B cell (primary cell): Measurements from ENCODE around the gene TIMM21. TPM values are rescaled to one million over a fixed set of nuclear protein-coding genes. Genes with fewer than 3 reads are reported as not detected.
A peak's percentile ranks its signal among the peaks of the same experiment; 100 is the strongest.

Experiments
- ATAC-seq: fragments of 200-7000 bp; cut with Tn5 transposase; one replicate; pipeline ENCODE4 v1.10.0; 2021; ENCODE audit warnings: low read depth, mild to moderate bottlenecking, moderate number of reproducible peaks, moderate library complexity
- CTCF ChIA-PET: fragments of 350-600 bp; sonication (Branson Sonifier 250); formaldehyde crosslinking; loops from one replicate; lab custom pipeline; 2021; ENCODE audit warnings: antibody characterized with exemption, inconsistent platforms; lab: Charles Lee
- POLR2A ChIA-PET: fragments of 350-600 bp; sonication (Branson Sonifier 250); formaldehyde crosslinking; loops from one replicate; lab custom pipeline; 2021; ENCODE audit warnings: antibody characterized with exemption; lab: Charles Lee
- DNase-seq: peaks from one replicate; pipeline ENCODE4 v3.0.0; 2013
- H2AFZ ChIP-seq: 2 replicates; pipeline ENCODE4 v1.6.1; 2012; ENCODE audit warnings: mild to moderate bottlenecking, low read depth, low read length; ENCODE audit not compliant: insufficient read depth, poor library complexity, severe bottlenecking
- H3K27ac ChIP-seq, 2 donors: 1 replicate in 1 of 2; 2 replicates in 1 of 2; pipeline ENCODE4 v1.5.1; 2012 to 2013; ENCODE audit warnings: low read length in 2 of 2, mild to moderate bottlenecking in 2 of 2, moderate library complexity in 1 of 2
- H3K27me3 ChIP-seq, 4 experiments: fragments of 200-600 bp in 1 of 4; sonication (generic) in 1 of 4; replicated peaks in 1 of 4; 1 replicate in 2 of 4; 2 replicates in 2 of 4; pipeline versions ENCODE4 v1.6.1 to v1.7.0; 2013 to 2016; ENCODE audit warnings: low read length in 3 of 4, mild to moderate bottlenecking in 2 of 4, mixed read lengths in 1 of 4, moderate library complexity in 1 of 4; ENCODE audit not compliant: insufficient read depth in 4 of 4, control insufficient read depth in 3 of 4; ENCODE audit errors: control extremely low read depth in 1 of 4
- H3K36me3 ChIP-seq, 2 experiments: replicated peaks in 1 of 2; 1 replicate in 1 of 2; 2 replicates in 1 of 2; pipeline versions ENCODE4 v1.6.1 to v1.7.1; 2013; ENCODE audit warnings: low read length in 1 of 2; ENCODE audit not compliant: insufficient read depth in 2 of 2, control insufficient read depth in 1 of 2; ENCODE audit errors: control extremely low read depth in 1 of 2, extremely low read depth in 1 of 2
- H3K4me1 ChIP-seq, 2 donors: fragments of 200-600 bp in 1 of 2; sonication (generic) in 1 of 2; 1 replicate in 1 of 2; 2 replicates in 1 of 2; pipeline versions ENCODE4 v1.5.1 to v1.6.1; 2013 to 2017; ENCODE audit warnings: low read length in 2 of 2; ENCODE audit not compliant: control insufficient read depth in 2 of 2, insufficient read depth in 2 of 2
- H3K4me2 ChIP-seq: replicated peaks from 2 replicates; pipeline ENCODE3; 2012; ENCODE audit warnings: mild to moderate bottlenecking, low read depth, low read length; ENCODE audit not compliant: poor library complexity, severe bottlenecking
- H3K4me3 ChIP-seq, 5 experiments: fragments of 200-600 bp in 1 of 5; sonication (generic) in 1 of 5; 1 replicate in 3 of 5; 2 replicates in 2 of 5; pipeline versions ENCODE4 v1.5.1 to v1.7.0; 2011 to 2016; ENCODE audit warnings: low read length in 4 of 5, mild to moderate bottlenecking in 4 of 5, low read depth in 2 of 5, control low read depth in 1 of 5, moderate library complexity in 1 of 5; ENCODE audit not compliant: insufficient read depth in 1 of 5; ENCODE audit errors: control extremely low read depth in 1 of 5, extremely low read depth in 1 of 5
- H3K79me2 ChIP-seq: fragments of 200-600 bp; sonication (generic); one replicate; pipeline ENCODE4 v1.6.0; 2016; ENCODE audit warnings: low read length; ENCODE audit not compliant: control insufficient read depth, insufficient read depth
- H3K9ac ChIP-seq: fragments of 200-600 bp; sonication (generic); 2 replicates; pipeline ENCODE4 v1.6.1; 2017; ENCODE audit warnings: mild to moderate bottlenecking, low read length, moderate library complexity
- H3K9me3 ChIP-seq, 3 donors: one replicate each; pipeline versions ENCODE4 v1.6.1 to v1.7.1; 2013; ENCODE audit warnings: low read length in 2 of 3; ENCODE audit not compliant: control insufficient read depth in 2 of 3, insufficient read depth in 1 of 3; ENCODE audit errors: control extremely low read depth in 1 of 3
- H4K20me1 ChIP-seq: 2 replicates; pipeline ENCODE4 v1.6.0; 2012; ENCODE audit warnings: mild to moderate bottlenecking, low read length; ENCODE audit not compliant: insufficient read depth, control insufficient read depth, poor library complexity, severe bottlenecking
- H3K27ac Mint-ChIP-seq: one replicate; pipeline ENCODE4 v1.8.0; 2021; ENCODE audit warnings: mixed read lengths
- H3K27me3 Mint-ChIP-seq: one replicate; pipeline ENCODE4 v1.8.0; 2021; ENCODE audit warnings: mixed read lengths
- H3K4me1 Mint-ChIP-seq: one replicate; pipeline ENCODE4 v1.8.0; 2021; ENCODE audit warnings: mixed read lengths
- H3K4me3 Mint-ChIP-seq: one replicate; pipeline ENCODE4 v1.8.0; 2021; ENCODE audit warnings: mixed read lengths
- H3K9me3 Mint-ChIP-seq: one replicate; pipeline ENCODE4 v1.8.0; 2022; ENCODE audit warnings: mixed read lengths; ENCODE audit not compliant: insufficient read depth
- CTCF ChIP-seq: fragments of 200-600 bp; IDR thresholded peaks from one replicate; pipeline ENCODE4 v1.8.0; 2022; ENCODE audit warnings: antibody characterized with exemption, mild to moderate bottlenecking
- EZH2 ChIP-seq: IDR thresholded peaks from 2 replicates; pipeline ENCODE4 v1.6.1; 2012; ENCODE audit warnings: borderline replicate concordance, low read depth, mild to moderate bottlenecking, moderate library complexity, low read length; ENCODE audit not compliant: insufficient read depth, poor library complexity, severe bottlenecking
- WGBS: methylation state at CpG from one replicate; pipeline ENCODE4 v1.1.5; 2013; ENCODE audit warnings: missing lambda C conversion rate; ENCODE audit not compliant: insufficient coverage; 5-methylcytosine and 5-hydroxymethylcytosine counted together
- intact Hi-C: fragments of 100-400 bp; cut with micrococcal nuclease; formaldehyde crosslinking; loops from one replicate; pipeline ENCODE4 v1.10.0; 2022
- polyA plus RNA-seq: library from polyadenylated mRNA; depleted of rRNA; stranded (reverse); fragments of >200 nt; gene quantifications from 2 replicates; pipeline ENCODE4 v1.2.3, GENCODE V29; 2012
- total RNA-seq, 2 donors: library from RNA; stranded (reverse); fragments of 120-200 nt in 1 of 2; gene quantifications; 1 replicate in 1 of 2; 2 replicates in 1 of 2; pipeline versions ENCODE4 v1.2.3 to v1.2.4, GENCODE V29; 2013 to 2022

TIMM21 gene
- total and polyA plus RNA-seq, 2 donors (not counting 1 experiment from before 2014, with no cell fraction given), result 22.9 to 25.0 TPM

GRCh38 chr18:74147491-74147778 lies 888 bp upstream of the TIMM21 start:
- Histone ChIP-seq H3K79me2 (peaks cover 41% of the 10 kb centered on the region), H2AFZ (peak overlapping the region; percentile 91), H3K4me1 (peaks cover 15 to 21% of the 10 kb centered on the region in 2 donors), H3K27ac (peak overlapping the region; percentile 95 to 99), H4K20me1 (peaks cover 21% of the 10 kb centered on the region), H3K36me3 (peaks cover 0 to 19% of the 10 kb centered on the region in 2 experiments), H3K4me2 (peak overlapping the region; percentile 87), H3K27me3 (no peaks in the 10 kb centered on the region), H3K9me3 (no peaks in the 10 kb centered on the region), H3K4me3 (peak overlapping the region; percentile 18 to 96 (median 80)), H3K9ac (peak overlapping the region; percentile 89)
- ATAC-seq, result no peak
- POLR2A ChIA-PET, result no interaction called here
- intact Hi-C loops, result loop anchor here (1.0 to 5.0 kb wide), 3 partner anchors 50 to 145 kb away; no protein-coding TSS in a partner anchor
- Mint-ChIP-seq H3K27ac (peak overlapping the region; percentile 100), H3K9me3 (no peaks in the 10 kb centered on the region), H3K4me3 (peak overlapping the region; percentile 94), H3K27me3 (peaks cover 7% of the 10 kb centered on the region), H3K4me1 (peaks cover 36% of the 10 kb centered on the region)
- no peak for DNase-seq
- no peak for TF ChIP-seq EZH2
- peak; percentile 11 for TF ChIP-seq CTCF
- WGBS, result 2% methylated on average over 28 of the region's 28 CpGs
- CTCF ChIA-PET, result no interaction called here

GRCh38 chr18:74148543-74149070 lies 284 bp downstream of the TIMM21 start:
- H3K4me1 ChIP-seq, result peaks cover 15 to 21% of the 10 kb centered on the region in 2 donors
- Mint-ChIP-seq H3K27ac (peak overlapping the region; percentile 100), H3K4me1 (peaks cover 36% of the 10 kb centered on the region), H3K4me3 (peak overlapping the region; percentile 94), H3K27me3 (peaks cover 3% of the 10 kb centered on the region), H3K9me3 (no peaks in the 10 kb centered on the region)
- H3K79me2 ChIP-seq, result peaks cover 52% of the 10 kb centered on the region
- 0% methylated on average over 23 of the region's 25 CpGs for WGBS
- H3K36me3 ChIP-seq, result peaks cover 0 to 25% of the 10 kb centered on the region in 2 experiments
- peak overlapping the region; percentile 91 for H2AFZ ChIP-seq
- H3K4me3 ChIP-seq, result peak overlapping the region; percentile 75 to 99 (median 89)
- ChIA-PET CTCF (no interaction called here), POLR2A (interaction anchor here (0.5 to 0.7 kb wide), 2 partner anchors 102 to 450 kb away, joined by 3 to 4 read pairs; no protein-coding TSS in a partner anchor)
- intact Hi-C loops, result loop anchor here (1.0 to 5.0 kb wide), 6 partner anchors 49 to 450 kb away; partner anchors contain the start of gene CNDP2
- H3K27ac ChIP-seq, result peak overlapping the region; percentile 95 to 99
- no peak for DNase-seq
- H3K27me3 ChIP-seq, result no peaks in the 10 kb centered on the region
- no peak for TF ChIP-seq EZH2
- no peak for TF ChIP-seq CTCF
- peaks cover 33% of the 10 kb centered on the region for H4K20me1 ChIP-seq
- H3K4me2 ChIP-seq, result peak overlapping the region; percentile 87
- peak overlapping the region; percentile 89 for H3K9ac ChIP-seq
- H3K9me3 ChIP-seq, result no peaks in the 10 kb centered on the region
- no peak for ATAC-seq
